GM19372 (cell line): ENCODE results near the gene EPN3.

Experiments
- ATAC-seq: cut with Tn5 transposase; IDR thresholded peaks from one replicate; pipeline ENCODE4 v1.9.1; 2021; ENCODE audit warnings: mild to moderate bottlenecking, low read depth, moderate library complexity; ENCODE audit not compliant: unreplicated experiment

EPN3 gene

GRCh38 chr17:50508573-50509460, 23.7 kb upstream of the EPN3 start:
- no peak for ATAC-seq

- no peak for ATAC-seq
Observed at GRCh38 chr17:50511058-50511457, 21.5 kb upstream of the EPN3 start.

- ATAC-seq = no peak
Observed at GRCh38 chr17:50513495-50513894, 19.0 kb upstream of the EPN3 start.

- ATAC-seq = no peak
Observed at GRCh38 chr17:50514388-50514787, 18.1 kb upstream of the EPN3 start.

GRCh38 chr17:50514936-50515702, 17.4 kb upstream of the EPN3 start:
- ATAC-seq = no peak

GRCh38 chr17:50517011-50517410, 15.5 kb upstream of the EPN3 start:
- ATAC-seq = no peak

- no peak for ATAC-seq
Observed at GRCh38 chr17:50517504-50518383, 14.8 kb upstream of the EPN3 start.

GRCh38 chr17:50518384-50519023, 14.0 kb upstream of the EPN3 start:
- no peak for ATAC-seq

GRCh38 chr17:50519141-50519834, 13.2 kb upstream of the EPN3 start:
- no peak for ATAC-seq

GRCh38 chr17:50520483-50520882, 12.1 kb upstream of the EPN3 start:
- ATAC-seq = no peak

- no peak for ATAC-seq
Observed at GRCh38 chr17:50521514-50521913, 11.0 kb upstream of the EPN3 start.

- ATAC-seq = no peak
Observed at GRCh38 chr17:50522766-50523165, 9.8 kb upstream of the EPN3 start.

- no peak for ATAC-seq
Observed at GRCh38 chr17:50523208-50523607, 9.3 kb upstream of the EPN3 start.

GRCh38 chr17:50524838-50525237, 7.7 kb upstream of the EPN3 start:
- ATAC-seq = no peak

- ATAC-seq = no peak
Observed at GRCh38 chr17:50527155-50527762, 5.3 kb upstream of the EPN3 start.

GRCh38 chr17:50527949-50528474, 4.5 kb upstream of the EPN3 start:
- ATAC-seq = no peak

GRCh38 chr17:50529849-50530248, 2.7 kb upstream of the EPN3 start:
- no peak for ATAC-seq

- ATAC-seq = no peak
Observed at GRCh38 chr17:50531428-50532025, 1.0 kb upstream of the EPN3 start.

GRCh38 chr17:50533185-50533584, 650 bp downstream of the EPN3 start:
- ATAC-seq = no peak
